ACC112 (cell line): Measurements from ENCODE around the gene ZNF625.

Source experiments
- H2AFZ ChIP-seq: fragments of 200-600 bp; sonication (generic); one replicate; pipeline ENCODE4 v1.6.0; 2017; ENCODE audit warnings: antibody characterized with exemption, low read length; ENCODE audit not compliant: unreplicated experiment
- H3K27ac ChIP-seq: fragments of 200-600 bp; sonication (generic); 2 replicates; pipeline ENCODE4 v1.5.1; 2014; ENCODE audit warnings: low read depth, mild to moderate bottlenecking, antibody characterized with exemption, low read length, moderate library complexity
- H3K27me3 ChIP-seq: fragments of 200-600 bp; sonication (generic); 2 replicates; pipeline ENCODE4 v1.6.1; 2014; ENCODE audit warnings: mild to moderate bottlenecking, antibody characterized with exemption, low read length, moderate library complexity, mixed read lengths; ENCODE audit not compliant: insufficient read depth
- H3K36me3 ChIP-seq: fragments of 200-600 bp; sonication (generic); 2 replicates; pipeline ENCODE4 v1.6.1; 2016; ENCODE audit warnings: mild to moderate bottlenecking, antibody characterized with exemption, low read length, moderate library complexity, mixed read lengths; ENCODE audit not compliant: insufficient read depth
- H3K4me1 ChIP-seq: fragments of 200-600 bp; sonication (generic); one replicate; pipeline ENCODE4 v1.6.1; 2016; ENCODE audit warnings: low read length, mixed read lengths; ENCODE audit not compliant: insufficient read depth, unreplicated experiment, control insufficient read depth
- H3K4me3 ChIP-seq: fragments of 200-600 bp; sonication (generic); 2 replicates; pipeline ENCODE4 v1.5.1; 2014; ENCODE audit warnings: mild to moderate bottlenecking, low read depth, low read length
- H3K79me2 ChIP-seq: fragments of 200-600 bp; sonication (generic); one replicate; pipeline ENCODE4 v1.6.0; 2016; ENCODE audit warnings: low read length; ENCODE audit not compliant: control insufficient read depth, unreplicated experiment, insufficient read depth

The ZNF625 gene

DNA sequence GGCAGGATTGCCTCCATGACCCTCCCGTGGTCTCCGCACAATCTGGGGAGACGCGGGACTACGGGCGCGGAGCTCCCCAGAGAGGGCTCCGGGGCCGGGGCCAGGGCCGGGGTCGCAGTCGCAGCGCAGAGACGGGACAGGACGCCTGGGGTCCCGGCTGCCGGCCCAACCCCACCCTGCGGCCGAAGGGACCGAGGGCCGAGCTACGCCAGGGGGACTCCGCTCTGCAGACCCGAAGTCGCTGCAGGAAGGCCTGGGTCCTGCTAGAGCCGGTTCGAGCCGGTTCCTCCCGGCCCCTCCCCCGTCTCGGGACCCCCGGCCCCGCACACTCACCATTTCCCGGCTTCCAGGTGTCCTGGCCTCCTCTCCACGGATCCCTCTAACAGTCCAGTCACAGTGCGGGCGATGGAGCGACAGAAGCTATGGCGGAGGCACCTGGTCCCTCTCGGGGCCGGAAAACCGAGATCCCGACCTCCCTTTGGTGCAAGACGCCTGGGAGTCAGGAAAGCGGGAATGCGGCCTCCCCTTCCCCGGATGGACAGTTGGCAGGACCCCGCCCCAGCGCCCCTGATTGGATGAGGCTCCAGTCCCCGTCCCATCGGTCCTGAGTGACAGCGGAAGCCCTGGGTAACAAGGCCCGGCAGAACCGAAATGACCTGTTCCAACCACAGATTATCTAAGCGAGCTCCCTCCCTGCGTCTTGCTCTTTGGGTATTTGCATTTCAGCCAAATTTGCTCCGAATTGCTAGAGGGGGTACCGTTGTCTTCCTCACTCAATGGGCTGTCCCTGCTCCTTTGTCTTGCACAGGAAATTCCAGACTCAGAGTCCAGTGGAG, at the start of gene ZNF625:
ZNF625 (minus strand) TSS at position 512 of the 836 bp plus-strand sequence; CDS start at position 336, 176 bp downstream.
- H3K79me2 ChIP-seq, result peaks cover 44% of the 10 kb centered on the region
- peak within 1 kb of the TSS; percentile 96 for H2AFZ ChIP-seq
- H3K4me1 ChIP-seq, result no peaks in the 10 kb centered on the region
- H3K36me3 ChIP-seq, result peaks cover 12% of the 10 kb centered on the region
- peak within 1 kb of the TSS; percentile 59; the same call in 1 of the 2 replicates for H3K27ac ChIP-seq
- H3K27me3 ChIP-seq, result no peaks in the 10 kb centered on the region
- peak within 1 kb of the TSS; percentile 97 for H3K4me3 ChIP-seq

DNA sequence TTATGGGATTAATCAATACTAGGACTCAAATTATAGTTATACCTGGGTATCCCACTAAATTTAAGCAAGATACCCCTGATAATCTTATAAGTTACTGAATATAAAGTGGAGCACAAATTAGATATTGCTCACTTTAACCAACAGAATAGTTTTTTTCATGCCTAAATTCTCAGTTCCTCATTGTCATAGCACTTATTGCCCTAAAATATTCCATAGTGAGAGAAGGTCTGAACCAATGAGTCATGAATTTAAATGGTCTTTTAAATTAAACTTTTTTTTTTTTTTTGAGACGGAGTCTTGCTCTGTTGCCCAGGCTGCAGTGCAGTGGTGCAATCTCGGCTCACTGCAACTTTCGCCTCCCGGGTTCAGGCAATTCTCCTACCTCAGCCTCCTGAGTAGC, 48.8 kb upstream of the ZNF625 start:
- Histone ChIP-seq H3K4me3 (no peak overlapping the region), H3K36me3 (no peaks in the 10 kb centered on the region), H3K79me2 (no peaks in the 10 kb centered on the region), H3K27me3 (no peaks in the 10 kb centered on the region), H3K4me1 (no peaks in the 10 kb centered on the region), H2AFZ (no peak overlapping the region), H3K27ac (no peak overlapping the region)

DNA sequence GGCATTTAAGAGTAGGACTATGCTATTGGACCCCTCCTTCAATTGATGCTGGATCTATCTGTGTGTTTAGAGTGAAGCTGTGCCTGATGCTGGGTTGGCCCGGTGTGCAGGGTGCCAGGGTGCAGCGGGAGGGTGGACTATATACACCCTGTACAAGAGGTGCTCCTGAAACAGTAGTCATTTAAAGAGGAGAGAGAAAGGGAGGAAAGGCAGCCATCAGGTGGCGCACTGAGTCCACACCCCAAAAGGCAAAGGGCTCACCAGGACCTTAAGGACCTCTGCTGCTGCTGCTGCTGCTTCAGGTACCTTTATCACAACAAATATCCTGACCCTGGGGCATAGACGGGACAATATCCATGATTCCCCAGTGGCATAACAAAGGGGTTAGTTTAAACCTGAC, 45.7 kb upstream of the ZNF625 start:
- Histone ChIP-seq H2AFZ (no peak overlapping the region), H3K4me3 (no peak overlapping the region), H3K79me2 (no peaks in the 10 kb centered on the region), H3K27ac (no peak overlapping the region), H3K27me3 (no peaks in the 10 kb centered on the region), H3K36me3 (no peaks in the 10 kb centered on the region), H3K4me1 (no peaks in the 10 kb centered on the region)

DNA sequence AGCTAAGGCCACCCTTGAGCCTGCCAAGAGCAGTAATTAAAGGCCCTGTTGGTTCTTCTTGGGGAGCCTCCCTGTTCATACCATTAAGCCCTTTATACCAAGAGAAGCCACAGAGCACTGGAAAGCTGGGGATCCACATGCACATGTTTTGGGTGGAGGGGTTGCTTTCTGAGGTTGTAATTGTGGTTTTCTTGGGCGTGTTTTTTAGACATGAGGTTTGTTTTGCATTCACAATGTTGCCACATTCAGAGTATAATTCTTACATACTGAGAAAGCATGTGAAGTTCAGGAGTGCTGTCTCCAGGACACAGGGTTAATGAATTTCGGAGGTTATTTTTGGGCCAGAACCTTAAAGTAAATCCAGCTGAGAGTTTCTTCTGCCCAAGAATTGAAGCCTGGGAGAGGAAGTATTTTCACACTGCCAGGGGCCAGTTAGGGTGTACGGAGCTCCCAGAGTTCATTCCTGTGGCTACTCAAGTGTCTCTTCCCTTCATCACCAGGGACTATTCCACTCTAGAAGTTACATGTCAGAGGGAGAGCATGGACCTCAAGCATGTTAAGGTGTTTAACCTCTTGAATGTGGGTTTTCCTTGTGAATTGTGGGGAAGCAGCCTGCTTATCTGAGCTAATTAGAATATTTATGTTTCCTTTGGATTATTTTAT, 43.4 kb upstream of the ZNF625 start:
- Histone ChIP-seq H3K27ac (no peak overlapping the region), H3K27me3 (no peaks in the 10 kb centered on the region), H2AFZ (no peak overlapping the region)

DNA sequence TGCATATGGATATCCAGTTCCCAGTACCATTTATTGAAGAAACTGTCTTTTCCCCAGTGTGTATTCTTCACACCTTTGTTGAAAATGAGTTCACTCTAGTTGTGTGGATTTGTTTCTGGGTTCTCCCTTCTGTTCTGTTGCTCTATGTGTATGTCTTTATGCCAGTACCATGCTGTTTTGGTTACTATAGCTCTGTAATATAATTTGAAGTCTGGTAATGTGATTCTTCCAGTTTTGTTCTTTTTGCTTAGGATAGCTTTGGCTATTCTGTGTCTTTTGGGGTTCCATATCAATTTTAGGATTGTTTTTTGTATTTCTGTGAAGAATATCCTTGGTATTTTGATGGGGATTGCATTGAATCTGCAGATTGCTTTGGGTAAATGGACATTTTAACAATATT, 41.6 kb upstream of the ZNF625 start:
- Histone ChIP-seq H3K79me2 (no peaks in the 10 kb centered on the region), H3K4me1 (no peaks in the 10 kb centered on the region), H3K27ac (no peak overlapping the region), H3K27me3 (no peaks in the 10 kb centered on the region), H2AFZ (no peak overlapping the region), H3K36me3 (0 out of 2 replicates have a peak, but pooled peaks cover 2% of the 10 kb centered on the region), H3K4me3 (no peak overlapping the region)

More for the DNA sequence above, 43.4 kb upstream of the ZNF625 start:
- Histone ChIP-seq H3K36me3 (no peaks in the 10 kb centered on the region), H3K4me1 (no peaks in the 10 kb centered on the region), H3K4me3 (no peak overlapping the region), H3K79me2 (no peaks in the 10 kb centered on the region)

DNA sequence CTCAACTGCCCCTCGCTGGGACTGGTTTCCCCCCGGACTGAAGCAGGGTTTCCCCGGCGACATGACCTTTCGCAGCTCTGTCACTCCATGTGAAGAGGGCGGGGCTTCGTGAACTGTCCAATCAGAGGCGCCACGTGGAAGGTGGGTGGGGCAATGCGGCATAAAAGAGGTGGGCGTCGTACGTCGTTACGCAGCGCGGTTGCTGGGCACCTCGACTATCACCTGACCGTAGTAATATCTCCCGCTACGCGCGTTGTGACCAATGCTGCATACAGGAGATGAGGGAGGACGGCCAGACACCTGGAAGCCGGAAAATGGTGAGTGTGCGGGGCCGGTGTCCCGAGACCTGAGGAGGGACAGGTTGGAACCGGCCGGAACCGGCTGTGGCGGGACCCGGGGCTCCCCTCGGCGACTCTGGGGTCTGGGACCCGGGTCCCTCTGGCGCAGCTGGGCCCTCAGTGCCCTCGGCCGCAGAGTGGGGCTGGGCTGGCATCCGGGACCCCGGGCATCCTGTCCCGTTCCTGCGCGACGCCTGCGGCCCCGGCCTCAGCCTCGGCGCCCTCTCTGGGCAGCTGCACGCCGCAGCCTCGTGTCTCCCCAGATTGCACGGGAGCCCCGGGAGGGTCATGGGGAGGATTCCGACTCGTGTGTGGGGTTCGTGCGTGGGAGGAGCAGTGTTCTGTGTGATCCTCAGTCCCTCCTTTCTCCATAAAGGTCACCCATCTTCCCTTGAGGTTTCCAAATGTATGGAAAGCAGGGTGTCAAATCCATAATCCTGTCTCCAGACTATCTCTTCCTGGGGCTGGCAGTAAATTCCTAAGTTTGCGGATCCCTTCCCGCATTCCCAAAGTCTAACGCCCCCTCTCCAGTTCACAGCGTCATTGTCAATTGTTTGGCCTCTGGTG, 38.5 kb upstream of the ZNF625 start:
- Histone ChIP-seq H3K4me1 (no peaks in the 10 kb centered on the region), H3K27ac (peak overlapping the region; percentile 36; the same call in 1 of the 2 replicates), H2AFZ (no peak overlapping the region), H3K4me3 (peak overlapping the region; percentile 80), H3K27me3 (no peaks in the 10 kb centered on the region), H3K36me3 (peaks cover 15% of the 10 kb centered on the region), H3K79me2 (no peaks in the 10 kb centered on the region)

DNA sequence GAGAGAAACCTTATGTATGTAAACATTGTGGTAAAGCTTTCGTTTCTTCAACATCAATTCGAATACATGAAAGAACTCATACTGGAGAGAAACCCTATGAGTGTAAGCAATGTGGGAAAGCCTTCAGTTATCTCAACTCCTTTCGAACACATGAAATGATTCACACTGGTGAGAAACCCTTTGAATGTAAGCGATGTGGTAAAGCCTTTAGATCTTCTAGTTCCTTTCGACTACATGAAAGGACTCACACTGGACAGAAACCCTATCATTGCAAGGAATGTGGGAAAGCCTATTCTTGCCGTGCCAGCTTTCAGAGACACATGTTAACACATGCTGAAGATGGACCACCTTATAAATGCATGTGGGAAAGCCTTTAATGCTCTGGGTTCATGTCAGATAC, 31.1 kb upstream of the ZNF625 start:
- H3K79me2 ChIP-seq, result no peaks in the 10 kb centered on the region
- H3K27me3 ChIP-seq, result no peaks in the 10 kb centered on the region
- H3K36me3 ChIP-seq, result peaks cover 66% of the 10 kb centered on the region
- H3K4me3 ChIP-seq, result no peak overlapping the region
- no peaks in the 10 kb centered on the region for H3K4me1 ChIP-seq
- H3K27ac ChIP-seq, result no peak overlapping the region
- H2AFZ ChIP-seq, result no peak overlapping the region

DNA sequence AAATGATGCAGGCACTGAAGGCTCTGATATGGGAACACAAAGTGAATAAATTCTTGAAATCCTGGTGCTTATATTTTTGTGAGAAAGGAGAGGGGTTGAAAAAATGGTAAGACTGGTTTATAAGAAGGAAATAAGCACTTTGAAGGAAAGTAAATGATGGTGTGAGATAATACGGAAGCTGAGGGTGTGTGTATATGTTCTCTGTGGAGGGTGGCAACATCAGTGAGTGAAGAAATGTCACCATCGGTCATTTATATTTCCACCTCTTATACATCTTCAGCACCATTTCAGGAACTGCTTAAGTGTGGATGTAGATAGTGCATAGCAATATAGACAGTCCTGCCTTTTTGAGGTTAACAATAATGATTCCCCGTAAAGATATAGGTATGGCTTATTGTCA, 23.8 kb upstream of the ZNF625 start:
- peaks cover 24% of the 10 kb centered on the region for H3K79me2 ChIP-seq
- no peak overlapping the region for H3K4me3 ChIP-seq
- no peak overlapping the region for H3K27ac ChIP-seq
- H3K27me3 ChIP-seq, result no peaks in the 10 kb centered on the region
- peaks cover 17% of the 10 kb centered on the region for H3K36me3 ChIP-seq
- no peaks in the 10 kb centered on the region for H3K4me1 ChIP-seq
- no peak overlapping the region for H2AFZ ChIP-seq

DNA sequence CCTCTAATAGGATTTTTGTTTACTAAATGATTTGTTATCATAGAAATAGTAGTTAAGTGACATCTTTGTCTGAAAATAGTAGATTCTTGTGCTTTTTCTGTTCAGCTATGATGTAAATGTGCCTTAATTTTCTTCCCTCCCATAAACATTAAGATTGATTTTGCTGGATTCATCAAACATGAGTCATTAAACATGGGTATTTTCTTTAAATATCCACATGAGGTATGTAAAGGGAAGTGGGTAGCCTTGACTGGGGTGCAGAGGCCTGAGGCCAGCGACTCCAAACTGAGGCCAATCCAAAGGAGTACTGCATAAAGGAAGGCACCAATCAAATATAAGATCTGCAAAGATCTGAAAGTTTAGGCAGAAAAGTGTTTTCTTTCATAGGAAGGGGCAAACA, 10.1 kb upstream of the ZNF625 start:
- Histone ChIP-seq H3K79me2 (peaks cover 54% of the 10 kb centered on the region), H3K36me3 (peaks cover 11% of the 10 kb centered on the region; the same call in 1 of the 2 replicates), H3K27ac (peak overlapping the region; percentile 19; the same call in 1 of the 2 replicates), H2AFZ (no peak overlapping the region), H3K27me3 (no peaks in the 10 kb centered on the region), H3K4me3 (no peak overlapping the region), H3K4me1 (peaks cover 13% of the 10 kb centered on the region)

DNA sequence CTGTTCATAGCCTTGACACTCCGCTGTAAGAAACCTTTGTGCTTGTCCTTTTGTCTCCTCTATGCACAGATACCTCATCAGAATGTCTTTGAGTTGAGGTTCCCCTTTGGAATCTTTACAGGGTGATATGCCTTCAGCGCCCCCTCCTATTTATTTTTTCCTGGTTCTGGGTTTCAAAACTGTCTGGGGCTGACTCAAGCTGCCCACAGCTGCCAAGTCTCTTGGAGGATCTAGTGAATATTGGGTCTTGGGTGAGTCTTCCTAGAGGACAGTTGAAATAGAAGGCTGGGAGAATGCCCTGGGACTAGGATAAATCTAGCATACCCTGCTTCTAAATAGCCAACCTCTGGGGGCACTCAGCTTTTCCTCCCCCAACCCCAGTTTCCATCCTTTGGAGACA, 7.3 kb upstream of the ZNF625 start:
- Histone ChIP-seq H2AFZ (no peak overlapping the region), H3K4me1 (peaks cover 13% of the 10 kb centered on the region), H3K27ac (peak overlapping the region; percentile 90), H3K4me3 (peak overlapping the region; percentile 91), H3K27me3 (no peaks in the 10 kb centered on the region), H3K79me2 (peaks cover 44% of the 10 kb centered on the region), H3K36me3 (peaks cover 6% of the 10 kb centered on the region; the same call in 1 of the 2 replicates)
